Heart left ventricle (tissue), 16 donors: ENCODE data around the gene NODAL. TPM values are rescaled to one million over a fixed set of nuclear protein-coding genes. Genes with fewer than 3 reads are reported as not detected.

Experiments
- ATAC-seq, 4 donors: fragments of 200-7000 bp; cut with Tn5 transposase; one replicate each; pipeline ENCODE4 v1.9.1; 2020 to 2022; ENCODE audit warnings: moderate library complexity in 4 of 4, mild to moderate bottlenecking in 3 of 4, moderate number of reproducible peaks in 1 of 4
- DNase-seq, 5 donors: peaks; one replicate each; pipeline ENCODE4 v3.0.0-alpha.2; 2020
- H3K27ac ChIP-seq, 12 donors: fragments of 200-600 bp; sonication (generic) in 4 of 12; one replicate each; pipeline versions ENCODE4 v1.5.0 to v1.8.0; 2016 to 2022; ENCODE audit warnings: mild to moderate bottlenecking in 2 of 12
- H3K27me3 ChIP-seq, 9 donors: fragments of 200-600 bp; sonication (generic) in 2 of 9; one replicate each; pipeline versions ENCODE4 v1.5.1 to v1.8.0; 2016 to 2022; ENCODE audit warnings: mild to moderate bottlenecking in 3 of 9
- H3K36me3 ChIP-seq, 9 donors: fragments of 200-600 bp; sonication (generic) in 2 of 9; one replicate each; pipeline versions ENCODE4 v1.5.0 to v1.8.0; 2018 to 2022; ENCODE audit warnings: mild to moderate bottlenecking in 2 of 9
- H3K4me1 ChIP-seq, 12 donors: fragments of 200-600 bp; sonication (generic) in 4 of 12; one replicate each; pipeline versions ENCODE4 v1.5.0 to v1.8.0; 2016 to 2022; ENCODE audit warnings: mild to moderate bottlenecking in 3 of 12
- H3K4me3 ChIP-seq, 12 donors: fragments of 200-600 bp; sonication (generic) in 4 of 12; one replicate each; pipeline versions ENCODE4 v1.5.0 to v1.8.0; 2017 to 2022; ENCODE audit warnings: mild to moderate bottlenecking in 9 of 12, moderate library complexity in 4 of 12
- H3K9me3 ChIP-seq, 12 donors: fragments of 200-600 bp; sonication (generic) in 4 of 12; one replicate each; pipeline versions ENCODE4 v1.5.0 to v1.8.0; 2016 to 2022; ENCODE audit warnings: mild to moderate bottlenecking in 1 of 12
- CTCF ChIP-seq, 12 donors: fragments of 200-600 bp; sonication (generic) in 4 of 12; IDR thresholded peaks; one replicate each; pipeline versions ENCODE4 v1.5.0 to v1.8.0; 2018 to 2022; ENCODE audit warnings: antibody characterized with exemption in 12 of 12, mild to moderate bottlenecking in 5 of 12
- POLR2A ChIP-seq, 2 donors: fragments of 450-650 bp; IDR thresholded peaks; one replicate each; pipeline ENCODE4 v1.6.1; 2017; ENCODE audit warnings: antibody characterized with exemption in 2 of 2, mild to moderate bottlenecking in 2 of 2, moderate library complexity in 2 of 2
- WGBS, 4 donors: extraction: QIAGEN DNeasy Blood & Tissue Kit in 2 of 4; methylation state at CpG; one replicate each; pipeline versions ENCODE4 v1.1.5 to v1.1.7; 2013 to 2018; 5-methylcytosine and 5-hydroxymethylcytosine counted together
- intact Hi-C, 10 donors: fragments of 100-400 bp; cut with DNase I; formaldehyde crosslinking; loops; one replicate each; pipeline versions ENCODE4 v1.11.1 to v1.14.2; 2022
- polyA plus RNA-seq, 2 donors: library from polyadenylated mRNA; stranded (reverse); fragments of 200-250 nt; gene quantifications; one replicate each; pipeline ENCODE4 v1.2.3, GENCODE V29; 2013
- total RNA-seq, 9 donors: library from RNA; depleted of rRNA in 2 of 9; stranded (reverse); fragments of >200 nt in 2 of 9; fragmentation: NEBNext Ultra II Directional in 3 of 9; extraction: Animal tissue kit (Norgen Biotek cat#: 25700) in 3 of 9; gene quantifications; one replicate each; pipeline versions ENCODE4 v1.1.0 to v1.2.4, GENCODE V29; 2016 to 2023
- donor health status: ischemic (EF 13 %, LVEDD 7.1; RV severe dilation, severe dysfunction).
- donor health status: healthy with polysubstance abuse.
- donor health status: DM: no; HTN: yes; CAD: no.
- donor health status: DM: no; HTN: no; CAD: no.
- donor health status: ischemic (EF 25% LVEDD 6.9; RV normal size, moderate dysfunction).
- donor health status: ischemic (EF 25% LVEDD 5.7; RV mildly dilated, moderate dysfunction).
- donor health status: healthy.
- donor health status: DM: yes; HTN: yes; CAD: no.
- donor health status: ischemic (EF 35%, LVEDD 5.7; RV mildly dilated, moderate dysfunction).
- donor health status: nonischemic (EF 11% LVEDD 7.7; RV severe dilation, severe dysfunction).
- donor health status: DM: yes; HTN: yes; CAD: no.
- donor health status: PGD.
- donor health status: ischemic (EF 29% LVEDD 5.4; RV normal size, mild dysfunction).
- donor health status: nonischemic (EF 23%, LVEDD 6.1; RV moderate dilation, normal function).

NODAL gene
- total and polyA plus RNA-seq, 11 donors, result 0.22 to 0.37 TPM; not detected in 9

DNA sequence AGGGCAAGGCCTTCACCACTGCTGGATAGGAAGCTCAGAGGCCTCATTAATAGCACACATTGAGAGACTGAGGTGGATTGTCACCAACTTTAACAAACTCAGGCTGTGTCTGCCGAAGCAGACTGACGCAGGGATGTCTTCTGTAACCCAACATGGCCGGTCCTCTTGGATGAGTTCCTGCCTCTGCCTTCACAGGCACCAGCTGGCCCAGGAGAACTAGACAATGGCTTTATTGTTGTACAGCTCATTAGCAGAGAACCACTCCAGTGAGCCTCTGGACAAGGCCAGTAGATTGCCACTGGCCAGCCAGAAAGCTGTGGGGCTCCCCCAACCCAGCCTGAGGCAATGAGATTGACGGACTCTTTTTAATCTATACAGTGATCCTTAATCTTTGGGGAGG, 9.4 kb downstream of the NODAL start:
- ATAC-seq (peak; percentile 28 to 74 (median 49)), DNase-seq (peak in 4 of 5 donors; percentile 61 to 75 (median 70))
- Histone ChIP-seq H3K4me3 (peak overlapping the region in 5 of 12 donors; percentile 3 to 41 (median 25)), H3K27me3 (no peaks in the 10 kb centered on the region), H3K4me1 (peaks cover 4 to 56% (median 41%) of the 10 kb centered on the region in 12 donors), H3K36me3 (peaks cover 0 to 29% (median 23%) of the 10 kb centered on the region in 9 donors), H3K27ac (peak overlapping the region; percentile 29 to 95 (median 84)), H3K9me3 (no peaks in the 10 kb centered on the region)
- TF ChIP-seq POLR2A (IDR thresholded peaks at IDR 0.05) (no peak), CTCF (IDR thresholded peaks at IDR 0.05) (no peak)
- 48 to 82% (median 52%) methylated on average over 1 to 4 of the region's 4 CpGs for WGBS, 4 donors
- intact Hi-C loops, result no loop called here

DNA sequence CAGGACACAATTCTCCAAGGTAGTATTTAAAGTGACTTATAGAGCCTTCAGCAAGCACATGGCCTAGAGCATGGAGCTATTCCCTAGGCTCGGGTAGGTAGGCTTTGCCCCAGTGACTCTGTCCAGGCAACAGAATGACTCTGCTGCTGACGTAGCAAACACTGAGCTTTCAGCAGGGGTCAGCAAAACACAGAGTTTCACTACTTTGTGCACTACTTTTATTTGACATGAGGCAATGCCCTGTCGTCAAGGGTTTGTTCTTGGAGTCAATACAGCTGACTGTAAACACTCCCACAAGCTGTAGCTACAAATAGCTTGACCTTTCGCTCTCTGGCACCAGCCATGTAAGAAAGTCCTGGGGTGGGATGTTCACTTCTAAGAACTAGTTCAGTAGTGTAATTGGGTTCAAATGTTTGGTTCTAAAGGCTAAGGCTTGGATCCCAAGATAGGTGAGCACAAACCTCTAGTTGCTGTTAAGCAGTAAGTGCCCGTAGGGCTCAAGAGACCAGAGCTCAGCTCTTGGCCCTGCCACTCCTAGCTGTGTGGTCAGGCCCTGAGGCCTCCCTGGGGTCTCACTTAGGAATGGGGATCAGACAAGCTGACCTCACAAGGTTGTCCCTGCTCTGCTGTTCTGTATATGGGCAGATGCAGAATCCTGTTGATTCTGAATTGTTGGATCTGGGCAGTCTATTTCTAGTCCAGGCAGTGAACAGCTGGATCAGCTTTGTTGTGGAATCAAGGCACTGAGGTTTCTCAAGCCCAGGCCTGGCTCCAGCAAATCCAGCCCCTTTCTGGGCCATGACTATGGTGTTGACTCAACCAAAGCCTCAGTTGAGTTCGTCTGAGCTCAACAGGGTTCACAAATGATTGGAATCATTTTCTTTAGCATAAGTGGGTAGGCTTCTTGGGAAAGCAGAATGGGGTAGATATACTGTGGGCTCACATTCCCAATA, 10.7 kb downstream of the NODAL start:
- Histone ChIP-seq H3K27me3 (no peaks in the 10 kb centered on the region), H3K4me3 (no peak overlapping the region), H3K27ac (peak overlapping the region; percentile 29 to 95 (median 84)), H3K36me3 (peaks cover 0 to 43% (median 36%) of the 10 kb centered on the region in 9 donors), H3K4me1 (peaks cover 4 to 56% (median 41%) of the 10 kb centered on the region in 12 donors), H3K9me3 (no peaks in the 10 kb centered on the region)
- ATAC-seq (peak; percentile 83 to 91 (median 86)), DNase-seq (peak in 4 of 5 donors; percentile 68 to 83 (median 77))
- 23 to 36% (median 31%) methylated on average over 6 of the region's 6 CpGs for WGBS, 4 donors
- TF ChIP-seq POLR2A (IDR thresholded peaks at IDR 0.05) (no peak), CTCF (IDR thresholded peaks at IDR 0.05) (peak in 10 of 12 donors; percentile 8 to 65 (median 42))
- intact Hi-C loops, result no loop called here

- no peak for ATAC-seq
- Histone ChIP-seq H3K27ac (peak overlapping the region in 1 of 12 donors; percentile 2), H3K4me1 (peaks cover 4 to 55% (median 32%) of the 10 kb centered on the region in 12 donors), H3K36me3 (peaks cover 0 to 82% (median 75%) of the 10 kb centered on the region in 9 donors), H3K9me3 (no peaks in the 10 kb centered on the region), H3K27me3 (no peaks in the 10 kb centered on the region), H3K4me3 (no peak overlapping the region)
- 89 to 98% (median 94%) methylated on average over 3 of the region's 3 CpGs for whole genome bisulfite sequencing, 4 donors
- TF ChIP-seq POLR2A (IDR thresholded peaks at IDR 0.05), result no peak
- no peak for TF ChIP-seq CTCF (IDR thresholded peaks at IDR 0.05)
- intact Hi-C loops, result no loop called here
- no peak for DNase-seq
These were observed 14.7 kb downstream of the NODAL start for GRCh38 chr10:70426823-70427222.

DNA sequence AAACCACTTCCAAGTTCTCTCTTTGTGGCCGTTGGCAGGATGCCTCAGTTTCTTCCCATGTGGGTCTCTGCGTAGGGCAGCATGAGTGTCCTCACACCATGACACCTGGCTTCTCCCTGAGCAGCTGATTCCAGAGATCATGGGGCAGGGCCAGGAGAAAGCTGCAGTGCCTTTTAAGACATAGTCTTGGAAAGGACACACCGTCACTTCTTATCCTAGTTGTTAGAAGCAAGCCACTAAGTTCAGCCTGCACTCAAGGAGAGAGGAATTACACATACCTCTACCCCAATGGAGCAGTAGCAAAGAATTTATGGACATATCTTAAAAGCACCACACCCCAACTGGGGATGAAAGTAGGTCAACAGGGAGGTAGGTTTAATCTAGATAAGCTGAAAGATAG, 16.4 kb downstream of the NODAL start:
- Histone ChIP-seq H3K27ac (no peak overlapping the region), H3K4me3 (no peak overlapping the region), H3K4me1 (peaks cover 0 to 42% (median 16%) of the 10 kb centered on the region in 12 donors), H3K36me3 (peaks cover 0 to 99% (median 93%) of the 10 kb centered on the region in 9 donors), H3K9me3 (no peaks in the 10 kb centered on the region), H3K27me3 (no peaks in the 10 kb centered on the region)
- ATAC-seq (no peak), DNase-seq (no peak)
- TF ChIP-seq CTCF (IDR thresholded peaks at IDR 0.05) (no peak), POLR2A (IDR thresholded peaks at IDR 0.05) (no peak)
- intact Hi-C loops, result no loop called here
- 53 to 70% (median 63%) methylated on average over 2 to 3 of the region's 3 CpGs for WGBS, 4 donors
